Muscle layer of colon (tissue), 2 donors: ENCODE measurements around the gene TCERG1L.

Experiments
- H3K27ac ChIP-seq: one replicate; pipeline ENCODE4 v1.7.0; 2013; ENCODE audit warnings: low read depth, mild to moderate bottlenecking, low read length, moderate library complexity
- H3K27me3 ChIP-seq, 2 donors: one replicate each; pipeline ENCODE4 v1.7.0; 2013; ENCODE audit warnings: low read length in 2 of 2, mild to moderate bottlenecking in 2 of 2; ENCODE audit not compliant: insufficient read depth in 2 of 2, control insufficient read depth in 1 of 2
- H3K36me3 ChIP-seq: one replicate; pipeline ENCODE4 v1.7.0; 2013; ENCODE audit warnings: mild to moderate bottlenecking, low read length; ENCODE audit not compliant: insufficient read depth
- H3K4me1 ChIP-seq: one replicate; pipeline ENCODE4 v1.7.0; 2013; ENCODE audit warnings: mild to moderate bottlenecking, low read length; ENCODE audit not compliant: insufficient read depth
- H3K4me3 ChIP-seq, 2 donors: one replicate each; pipeline ENCODE4 v1.7.0; 2013; ENCODE audit warnings: low read length in 2 of 2, low read depth in 1 of 2, mild to moderate bottlenecking in 1 of 2, moderate library complexity in 1 of 2
- H3K9ac ChIP-seq: one replicate; pipeline ENCODE4 v1.7.0; 2013; ENCODE audit warnings: low read length
- H3K9me3 ChIP-seq: one replicate; pipeline ENCODE4 v1.7.0; 2013; ENCODE audit warnings: mild to moderate bottlenecking, low read length
- donor health status: abdominal sarcoma.
- donor health status: Adenocarcinoma of cecum.

TCERG1L gene

DNA sequence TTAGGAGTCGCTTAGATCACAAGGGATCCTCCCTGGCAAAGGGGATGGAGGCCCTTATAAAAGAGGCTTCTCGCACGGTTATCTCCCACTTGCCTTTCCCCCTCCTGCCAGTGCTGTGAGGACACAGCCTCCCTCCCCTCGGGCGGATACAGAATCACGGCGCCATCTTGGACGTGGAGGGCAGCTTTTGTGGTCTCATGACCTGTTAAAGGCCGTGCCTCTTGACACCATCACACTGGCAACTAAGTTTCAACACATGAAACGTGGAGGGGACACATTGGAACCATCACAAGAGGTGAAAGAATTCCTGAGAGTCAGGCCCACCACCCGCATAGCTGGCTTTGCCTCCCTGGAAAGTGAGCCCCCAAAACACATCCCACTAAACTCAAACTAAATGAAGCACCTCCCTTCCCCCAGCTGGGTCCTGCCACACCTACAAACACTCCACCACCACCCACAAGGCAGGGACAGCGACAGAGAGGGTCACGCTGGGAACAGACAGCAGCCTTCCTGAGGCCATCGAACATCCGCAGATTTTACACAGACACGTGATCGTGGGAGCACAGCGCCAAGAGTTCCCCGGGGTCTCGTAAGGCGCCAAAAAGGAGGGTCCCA is 110.6 kb downstream of the TCERG1L start:
- Histone ChIP-seq H3K27me3 (no peaks in the 10 kb centered on the region), H3K9ac (no peak overlapping the region), H3K4me1 (no peaks in the 10 kb centered on the region), H3K27ac (no peak overlapping the region), H3K4me3 (no peak overlapping the region), H3K9me3 (no peaks in the 10 kb centered on the region), H3K36me3 (no peaks in the 10 kb centered on the region)

DNA sequence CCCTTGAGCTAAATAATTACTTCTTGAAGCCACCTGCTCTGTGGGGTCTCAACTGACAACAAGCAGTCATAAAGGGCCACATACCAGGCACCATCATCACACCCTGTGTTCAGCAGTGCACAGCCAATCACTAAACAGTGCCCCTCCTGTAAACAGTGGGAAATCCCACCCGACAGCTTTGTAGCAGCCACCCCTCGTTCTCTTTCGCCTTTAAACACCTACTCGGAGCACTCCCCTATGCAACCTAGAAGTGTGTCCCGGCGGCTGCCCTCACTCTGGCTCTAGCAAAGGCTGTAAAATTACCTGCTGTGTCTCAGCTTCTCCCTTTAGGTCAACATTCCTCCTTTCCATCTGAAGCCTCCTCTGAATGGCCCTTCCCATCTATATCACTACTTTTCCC is 111.9 kb downstream of the TCERG1L start:
- H3K9ac ChIP-seq = no peak overlapping the region
- no peak overlapping the region for H3K27ac ChIP-seq
- no peaks in the 10 kb centered on the region for H3K27me3 ChIP-seq
- no peak overlapping the region for H3K4me3 ChIP-seq
- no peaks in the 10 kb centered on the region for H3K36me3 ChIP-seq
- H3K4me1 ChIP-seq = no peaks in the 10 kb centered on the region
- H3K9me3 ChIP-seq = no peaks in the 10 kb centered on the region

DNA sequence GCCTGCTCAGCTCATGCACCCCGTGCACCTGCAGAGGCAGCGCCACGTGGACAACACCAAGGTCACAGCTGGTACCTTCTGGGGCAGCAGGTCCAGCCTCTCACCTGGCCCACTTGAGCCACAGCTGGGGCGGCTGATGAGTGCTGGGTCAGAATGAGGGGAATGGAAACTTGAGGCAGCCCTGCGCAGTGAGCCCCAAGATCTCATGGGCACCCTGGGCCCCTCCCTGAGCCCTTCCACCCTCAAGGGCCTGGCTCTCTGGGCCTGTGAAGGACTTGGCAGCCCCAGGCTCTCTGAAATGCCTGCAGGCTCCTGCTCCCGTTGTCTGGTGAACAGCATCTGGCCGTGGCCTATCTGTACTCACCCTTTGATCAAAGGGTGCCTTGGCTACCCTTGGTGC is 112.7 kb downstream of the TCERG1L start:
- Histone ChIP-seq H3K9me3 (no peaks in the 10 kb centered on the region), H3K27me3 (no peaks in the 10 kb centered on the region)

DNA sequence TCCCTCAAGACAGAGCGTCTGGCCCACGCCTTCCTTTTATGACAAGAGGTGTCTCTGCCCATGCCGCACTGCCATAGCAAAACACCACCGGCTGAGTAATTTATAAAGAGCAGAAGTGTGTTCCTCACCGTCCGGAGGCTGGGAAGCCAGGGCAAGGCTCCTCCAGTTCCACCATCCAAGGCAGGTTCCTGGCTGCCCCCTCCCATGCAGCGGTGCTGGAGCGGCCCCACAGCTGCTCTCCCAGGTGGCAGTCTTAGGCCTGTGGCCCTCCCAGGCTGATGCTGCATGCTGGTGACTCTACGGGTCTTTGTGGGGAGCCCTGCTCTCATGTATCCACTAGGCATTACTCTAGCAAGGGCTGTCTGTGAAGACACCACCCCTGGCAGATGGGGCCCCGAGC is 113.1 kb downstream of the TCERG1L start:
- H3K9ac ChIP-seq = no peak overlapping the region
- no peak overlapping the region for H3K27ac ChIP-seq
- H3K4me3 ChIP-seq = no peak overlapping the region
- H3K9me3 ChIP-seq = no peaks in the 10 kb centered on the region
- no peaks in the 10 kb centered on the region for H3K4me1 ChIP-seq
- H3K36me3 ChIP-seq = no peaks in the 10 kb centered on the region
- H3K27me3 ChIP-seq = no peaks in the 10 kb centered on the region

More for the DNA sequence above, 112.7 kb downstream of the TCERG1L start:
- H3K27ac ChIP-seq = no peak overlapping the region
- no peak overlapping the region for H3K9ac ChIP-seq
- H3K4me3 ChIP-seq = no peak overlapping the region
- H3K36me3 ChIP-seq = no peaks in the 10 kb centered on the region
- no peaks in the 10 kb centered on the region for H3K4me1 ChIP-seq

DNA sequence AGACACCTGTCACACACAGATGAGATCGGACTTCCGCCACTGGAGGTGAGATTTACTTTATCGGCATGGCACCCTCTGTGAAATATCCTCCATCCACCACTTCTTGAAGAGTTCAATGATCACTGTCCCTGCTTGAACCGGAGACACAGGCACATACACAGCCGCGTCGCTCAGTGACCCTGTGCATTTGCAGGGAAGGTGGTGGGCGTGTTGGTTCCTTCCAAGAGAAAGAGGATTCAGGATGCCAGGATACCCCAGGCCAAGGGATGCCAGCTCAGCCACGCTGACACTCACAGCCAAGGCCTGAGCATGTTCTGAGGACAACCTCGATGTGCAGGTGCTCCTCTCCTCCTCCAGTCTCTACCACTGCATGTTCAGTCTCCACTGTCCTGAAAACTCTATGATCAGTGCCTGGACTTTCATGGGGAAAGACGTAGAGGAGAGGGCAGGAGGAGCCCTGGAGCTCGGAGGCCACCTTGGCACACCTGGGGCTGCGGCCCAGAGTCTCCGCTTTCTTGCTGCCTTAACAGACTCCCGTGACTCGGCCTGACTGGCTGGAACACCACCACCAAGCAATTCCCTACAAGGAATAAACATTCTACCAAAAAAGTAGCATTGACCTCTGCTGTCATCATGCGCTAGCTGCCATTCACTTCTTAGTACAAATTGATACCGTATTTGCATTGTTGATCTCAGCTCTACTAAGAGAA is 115.2 kb downstream of the TCERG1L start:
- H3K9ac ChIP-seq = no peak overlapping the region
- no peak overlapping the region for H3K27ac ChIP-seq
- H3K36me3 ChIP-seq = no peaks in the 10 kb centered on the region
- H3K9me3 ChIP-seq = no peaks in the 10 kb centered on the region
- H3K27me3 ChIP-seq = no peaks in the 10 kb centered on the region
- H3K4me1 ChIP-seq = no peaks in the 10 kb centered on the region
- H3K4me3 ChIP-seq = no peak overlapping the region

DNA sequence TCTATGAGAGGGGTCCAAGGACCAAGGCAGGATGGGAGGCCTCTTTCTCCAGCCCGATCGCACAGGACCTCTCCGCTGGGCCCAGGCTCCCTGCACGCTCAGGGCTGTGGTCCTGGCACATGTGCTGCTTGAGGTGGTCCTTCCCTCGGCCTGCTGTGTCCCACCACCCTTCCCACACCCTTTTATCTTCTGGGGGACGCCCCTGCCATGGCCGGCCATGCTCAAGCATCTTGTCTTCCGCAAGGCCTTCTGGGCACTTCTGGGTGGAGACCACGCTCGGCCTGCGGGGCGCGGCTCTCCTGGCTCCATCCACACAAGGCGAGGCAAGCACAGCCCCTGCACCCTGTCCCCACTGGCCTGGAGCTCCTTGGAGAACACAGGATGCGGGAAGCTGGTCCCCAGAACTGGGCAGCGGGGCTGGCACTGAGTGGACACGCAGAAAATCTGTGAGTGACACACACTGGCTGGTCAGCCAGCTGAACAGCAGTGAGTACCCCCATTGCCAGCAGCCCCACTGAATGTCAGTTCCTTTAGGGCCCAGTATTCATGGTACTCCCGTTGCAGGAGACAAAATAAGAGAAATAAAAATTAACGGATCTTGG is 115.9 kb downstream of the TCERG1L start:
- no peak overlapping the region for H3K4me3 ChIP-seq
- no peaks in the 10 kb centered on the region for H3K4me1 ChIP-seq
- no peaks in the 10 kb centered on the region for H3K27me3 ChIP-seq
- H3K27ac ChIP-seq = no peak overlapping the region
- H3K9me3 ChIP-seq = no peaks in the 10 kb centered on the region
- no peaks in the 10 kb centered on the region for H3K36me3 ChIP-seq
- H3K9ac ChIP-seq = no peak overlapping the region

GRCh38 chr10:131195116-131195515 is 116.4 kb downstream of the TCERG1L start:
- no peaks in the 10 kb centered on the region for H3K27me3 ChIP-seq

GRCh38 chr10:131193923-131194322 is 117.6 kb downstream of the TCERG1L start:
- Histone ChIP-seq H3K9me3 (no peaks in the 10 kb centered on the region), H3K27ac (no peak overlapping the region), H3K9ac (no peak overlapping the region), H3K4me1 (no peaks in the 10 kb centered on the region), H3K4me3 (no peak overlapping the region), H3K36me3 (no peaks in the 10 kb centered on the region), H3K27me3 (no peaks in the 10 kb centered on the region)

More at GRCh38 chr10:131195116-131195515, 116.4 kb downstream of the TCERG1L start:
- Histone ChIP-seq H3K36me3 (no peaks in the 10 kb centered on the region), H3K27ac (no peak overlapping the region), H3K4me3 (no peak overlapping the region), H3K9me3 (no peaks in the 10 kb centered on the region), H3K4me1 (no peaks in the 10 kb centered on the region), H3K9ac (no peak overlapping the region)

DNA sequence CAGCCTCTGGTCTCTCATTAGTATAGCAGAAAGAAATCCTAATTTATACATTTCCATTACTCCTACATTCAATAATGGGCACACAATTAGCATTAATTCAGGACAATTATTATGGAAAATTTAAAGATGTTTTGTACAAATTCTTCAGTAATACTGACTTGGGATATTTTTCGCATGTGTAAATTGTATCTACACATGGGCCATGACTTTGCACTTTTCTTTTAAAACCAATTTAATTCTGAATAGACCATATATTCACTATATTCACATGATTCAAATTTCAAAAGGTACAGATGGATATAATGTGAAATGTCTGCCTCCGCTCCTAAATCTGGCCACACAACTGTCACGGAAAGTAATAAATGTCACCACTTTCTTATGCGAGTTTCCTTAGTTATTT is 123.0 kb downstream of the TCERG1L start:
- H3K36me3 ChIP-seq = no peaks in the 10 kb centered on the region
- H3K4me3 ChIP-seq = no peak overlapping the region
- H3K27me3 ChIP-seq = no peaks in the 10 kb centered on the region
- H3K4me1 ChIP-seq = no peaks in the 10 kb centered on the region
- no peaks in the 10 kb centered on the region for H3K9me3 ChIP-seq
- no peak overlapping the region for H3K27ac ChIP-seq
- H3K9ac ChIP-seq = no peak overlapping the region

DNA sequence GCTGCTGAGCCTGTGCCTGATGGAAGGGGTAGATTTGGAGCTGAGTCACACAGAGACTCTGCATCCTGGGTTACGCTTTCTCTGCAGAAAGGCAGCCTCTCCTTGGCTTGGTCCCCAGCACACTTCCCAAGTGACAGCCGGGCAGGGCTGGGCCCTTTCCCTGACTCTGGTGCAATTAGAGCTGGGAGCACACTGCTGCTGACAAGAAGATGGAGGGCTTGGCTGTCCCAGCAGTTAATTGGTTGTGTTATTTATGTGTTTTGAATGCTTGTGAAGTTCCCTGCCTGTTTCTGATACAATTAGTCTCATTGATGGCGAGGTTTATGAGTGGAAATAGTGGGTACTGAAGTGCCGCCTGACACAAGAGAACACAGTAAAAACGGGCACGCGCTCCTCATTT is 123.6 kb downstream of the TCERG1L start:
- no peaks in the 10 kb centered on the region for H3K36me3 ChIP-seq
- no peaks in the 10 kb centered on the region for H3K9me3 ChIP-seq
- H3K9ac ChIP-seq = no peak overlapping the region
- H3K27me3 ChIP-seq = no peaks in the 10 kb centered on the region
- no peak overlapping the region for H3K4me3 ChIP-seq
- H3K4me1 ChIP-seq = no peaks in the 10 kb centered on the region
- H3K27ac ChIP-seq = no peak overlapping the region

DNA sequence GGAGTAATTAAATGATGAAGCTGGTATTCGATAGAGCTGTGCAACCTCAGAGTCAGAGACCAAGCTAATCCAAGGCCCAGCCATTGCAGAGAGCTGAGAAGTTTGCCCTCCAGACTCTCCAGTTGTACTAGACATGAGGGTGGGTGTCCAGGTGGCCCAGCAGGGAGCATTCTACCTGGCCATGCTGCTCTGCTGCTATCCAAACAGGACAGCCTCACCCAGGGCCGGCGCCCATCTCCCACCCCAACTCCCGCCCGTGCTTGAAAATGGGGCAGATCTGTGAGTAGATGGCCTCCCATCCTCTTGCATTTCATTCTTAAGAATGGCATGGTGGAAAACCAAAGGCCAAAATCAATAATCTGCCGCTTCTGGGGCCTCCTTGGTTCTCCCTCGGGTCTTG is 124.2 kb downstream of the TCERG1L start:
- no peaks in the 10 kb centered on the region for H3K4me1 ChIP-seq
- H3K27ac ChIP-seq = no peak overlapping the region
- H3K9me3 ChIP-seq = no peaks in the 10 kb centered on the region
- H3K27me3 ChIP-seq = no peaks in the 10 kb centered on the region
- no peak overlapping the region for H3K4me3 ChIP-seq
- H3K36me3 ChIP-seq = no peaks in the 10 kb centered on the region
- no peak overlapping the region for H3K9ac ChIP-seq
